HG02943 (cell line): ENCODE measurements around the gene CTNNBL1.

Experiments used
- ATAC-seq: cut with Tn5 transposase; IDR thresholded peaks from one replicate; pipeline ENCODE4 v1.9.1; 2021; ENCODE audit warnings: mild to moderate bottlenecking, low read depth, moderate library complexity; ENCODE audit not compliant: unreplicated experiment

CTNNBL1 gene

GRCh38 chr20:37807471-37808232 lies 113.8 kb downstream of the CTNNBL1 start:
- no peak for ATAC-seq

DNA sequence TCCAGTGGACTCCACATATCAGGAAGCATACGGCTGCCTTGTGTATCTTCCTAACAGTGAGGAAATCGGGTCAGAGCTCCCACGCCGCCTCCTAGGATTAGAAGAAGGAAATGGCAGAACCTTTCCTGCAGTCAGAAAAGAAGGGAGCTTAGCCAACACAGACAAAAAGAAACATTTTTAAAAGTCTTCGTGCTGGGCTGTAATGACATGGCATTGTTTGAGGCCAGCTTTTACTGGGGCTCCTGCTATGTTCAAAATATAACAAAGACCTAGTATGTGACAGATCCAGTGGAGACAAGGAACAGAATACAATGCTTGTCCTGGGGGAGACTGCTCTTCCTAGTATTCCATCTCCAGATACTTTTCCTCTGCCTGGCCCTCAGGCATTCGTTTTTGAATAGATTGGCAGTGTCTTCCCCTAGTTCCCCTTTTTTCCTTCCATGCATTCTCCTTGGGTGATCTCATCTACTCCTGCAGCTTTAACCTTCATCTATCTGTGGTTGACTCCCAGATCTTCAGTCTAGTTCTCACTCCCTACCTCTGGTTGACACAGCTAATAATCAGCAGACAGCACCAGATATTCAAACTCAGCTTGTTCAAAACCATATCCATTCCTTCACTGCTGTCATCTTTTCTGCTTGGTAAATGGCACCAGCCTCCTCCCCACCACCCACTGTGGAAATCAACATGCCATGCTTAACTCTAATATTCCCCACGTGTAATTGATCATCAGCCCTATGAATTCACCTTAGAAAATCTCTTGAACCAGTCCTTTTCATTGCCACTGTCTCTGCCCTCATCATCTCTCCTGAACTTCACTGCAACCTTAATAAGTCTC lies 114.6 kb downstream of the CTNNBL1 start:
- ATAC-seq, result no peak

DNA sequence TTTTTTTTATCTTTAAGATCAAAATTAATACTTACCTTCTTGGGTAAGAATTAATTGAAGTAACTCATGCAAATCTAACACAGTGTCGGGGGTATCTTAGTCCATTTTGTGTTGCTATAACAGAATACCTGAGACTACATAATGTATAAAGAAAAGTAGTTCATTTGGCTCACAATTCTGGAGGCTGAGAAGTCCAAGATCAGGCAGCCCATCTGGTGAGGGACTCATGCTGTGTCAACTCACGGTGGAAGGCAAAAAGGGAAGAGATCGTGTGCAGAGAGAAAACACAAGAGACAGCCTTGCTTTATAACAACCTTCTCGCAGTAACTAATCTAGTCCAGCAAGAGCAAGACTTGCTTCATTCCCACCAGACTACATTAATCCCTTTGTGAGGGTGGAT lies 116.2 kb downstream of the CTNNBL1 start:
- ATAC-seq, result no peak

- no peak for ATAC-seq
Measured at GRCh38 chr20:37816003-37816402, 122.2 kb downstream of the CTNNBL1 start.

DNA sequence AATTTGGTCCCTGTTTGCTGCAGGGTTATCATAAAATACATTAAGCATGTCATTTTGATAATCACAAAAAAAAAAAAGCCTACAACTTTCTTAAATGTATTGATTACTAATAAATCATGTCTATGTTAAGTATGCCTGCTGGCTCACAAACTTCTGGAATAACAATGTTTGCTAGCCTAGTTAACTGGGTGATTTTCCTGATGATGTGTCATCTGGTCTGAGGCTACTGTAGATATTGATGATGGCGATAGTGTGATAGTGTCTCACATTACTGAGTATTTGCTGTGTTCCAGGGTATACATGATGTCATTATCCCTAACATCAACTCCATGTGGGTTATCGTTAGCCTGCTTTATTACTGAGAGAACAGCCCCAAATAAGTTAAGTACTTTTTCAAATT lies 122.9 kb downstream of the CTNNBL1 start:
- no peak for ATAC-seq

DNA sequence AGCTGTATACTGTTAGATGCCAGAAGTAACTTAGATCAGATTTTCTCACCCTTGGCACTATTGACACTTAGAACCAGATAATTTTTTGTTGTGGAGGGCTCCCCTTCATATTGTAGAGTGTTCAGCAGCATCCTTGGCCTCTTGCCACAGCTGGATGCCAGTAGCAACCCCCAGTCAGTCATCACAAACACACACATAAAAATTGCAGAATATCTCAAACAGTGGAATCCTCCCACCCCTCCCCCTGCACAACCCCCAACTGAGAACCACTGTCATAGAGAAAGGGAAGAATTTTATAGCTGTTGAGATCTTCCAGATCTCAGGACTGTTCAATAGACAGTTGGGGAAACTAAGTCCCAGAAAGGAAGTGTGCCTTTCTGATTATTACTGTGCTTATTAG lies 127.9 kb downstream of the CTNNBL1 start:
- ATAC-seq, result no peak

DNA sequence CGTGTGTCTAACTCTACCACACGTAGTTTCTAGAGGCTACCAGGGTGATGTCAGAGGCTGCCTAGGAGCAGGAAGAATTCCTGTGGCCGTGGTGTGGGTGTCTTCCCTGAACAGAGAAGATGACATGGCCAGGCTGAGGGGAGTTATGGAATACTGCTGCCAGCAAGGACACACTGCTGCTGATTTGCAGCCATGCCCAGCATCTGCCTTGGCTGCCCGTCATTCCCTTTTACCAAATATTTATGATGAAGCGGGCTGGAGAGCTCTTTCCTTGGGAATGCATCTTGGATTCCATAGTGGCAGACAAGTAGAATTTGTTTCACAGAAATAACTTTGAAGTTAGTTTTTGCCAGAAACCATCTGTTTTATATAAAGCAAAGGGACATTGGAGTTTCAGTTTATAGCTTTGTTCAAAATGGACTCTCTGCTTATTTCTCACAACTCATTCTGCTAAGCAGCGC lies 128.3 kb downstream of the CTNNBL1 start:
- ATAC-seq, result no peak

DNA sequence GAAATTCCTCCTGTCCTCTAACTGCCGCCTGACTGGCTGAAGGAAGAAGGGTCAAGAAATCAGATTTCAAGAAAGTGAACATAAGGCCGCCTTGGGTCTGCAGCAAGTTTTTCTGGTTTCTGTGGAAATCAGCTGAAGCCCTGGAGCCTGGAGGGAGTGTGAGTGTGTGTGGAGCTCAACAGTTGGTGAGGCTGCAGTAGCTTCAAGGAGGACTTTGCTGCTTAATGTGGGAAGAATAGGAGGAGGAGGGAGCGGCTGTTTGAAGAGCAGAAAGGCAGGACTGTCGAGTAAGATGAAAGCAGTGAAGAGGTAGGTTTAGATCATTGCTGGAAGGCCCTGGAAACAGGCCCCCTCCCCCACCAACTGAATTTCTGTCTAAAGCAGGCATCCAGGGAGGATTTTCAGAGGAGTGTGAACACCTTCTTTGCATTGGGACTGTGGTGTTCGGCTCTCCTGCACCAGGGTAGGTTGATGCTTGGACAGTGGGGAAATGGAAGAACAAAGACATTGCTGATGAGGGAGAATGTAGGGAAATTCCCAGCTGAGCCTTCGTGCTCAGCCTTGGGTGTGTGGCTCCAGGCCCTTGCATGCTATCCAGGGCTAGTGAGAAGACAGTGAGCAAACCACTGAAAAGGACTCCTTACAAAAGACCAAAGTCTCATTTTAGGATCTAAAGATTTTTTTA lies 129.6 kb downstream of the CTNNBL1 start:
- no peak for ATAC-seq

GRCh38 chr20:37827605-37828004 lies 133.8 kb downstream of the CTNNBL1 start:
- no peak for ATAC-seq

GRCh38 chr20:37828684-37829083 lies 134.9 kb downstream of the CTNNBL1 start:
- no peak for ATAC-seq

DNA sequence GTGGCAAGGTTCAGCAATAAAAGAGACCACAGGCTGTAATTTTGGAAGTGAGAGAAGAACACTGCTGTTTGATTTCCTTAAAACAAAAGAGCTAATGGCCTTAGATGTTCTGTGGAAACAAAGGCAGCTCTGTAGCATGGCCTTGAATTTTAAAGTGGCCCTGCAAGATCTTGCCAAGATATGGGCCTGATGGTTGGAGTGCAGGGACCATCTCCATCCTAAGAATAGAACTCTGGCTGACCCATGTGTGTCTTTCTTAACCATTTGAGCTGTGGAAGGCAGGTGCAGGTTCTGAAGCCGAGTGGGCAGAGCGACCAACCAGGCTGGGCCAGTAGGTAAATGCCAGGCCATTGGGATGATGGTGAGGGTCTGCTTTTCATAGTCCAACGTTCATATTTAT lies 135.3 kb downstream of the CTNNBL1 start:
- ATAC-seq, result no peak

DNA sequence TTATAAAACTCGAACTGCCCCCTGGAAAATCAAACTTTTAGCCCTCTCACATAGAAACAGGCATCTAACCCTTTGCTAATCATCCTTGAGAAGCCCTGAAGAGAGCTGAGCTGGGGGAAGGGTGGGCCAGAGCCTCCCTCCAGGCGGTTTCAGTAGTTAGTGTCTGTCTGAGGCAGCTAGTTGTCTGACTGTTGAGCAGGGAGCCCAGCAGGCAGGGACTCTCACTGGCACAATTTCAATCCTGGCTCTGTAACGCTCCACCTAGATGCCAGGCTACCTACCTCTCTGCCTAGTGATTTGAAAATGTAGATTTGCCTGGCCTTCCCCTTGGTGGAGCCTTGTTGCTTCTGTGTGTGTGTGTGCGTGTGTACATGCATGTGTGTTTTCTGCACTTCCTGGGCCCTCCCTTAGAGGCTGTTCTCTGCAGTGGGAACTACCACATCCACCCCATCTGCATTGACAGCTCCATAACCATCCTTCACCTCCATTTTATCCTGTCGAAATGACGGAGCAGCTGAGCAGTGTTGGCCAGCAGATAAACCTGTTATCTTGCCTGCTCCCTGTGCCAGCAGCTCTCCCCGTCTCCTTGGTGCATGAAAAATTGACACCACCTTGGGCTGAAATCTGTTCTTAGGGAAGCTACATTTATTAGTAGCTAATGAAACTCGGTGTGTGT lies 139.5 kb downstream of the CTNNBL1 start:
- ATAC-seq, result no peak

DNA sequence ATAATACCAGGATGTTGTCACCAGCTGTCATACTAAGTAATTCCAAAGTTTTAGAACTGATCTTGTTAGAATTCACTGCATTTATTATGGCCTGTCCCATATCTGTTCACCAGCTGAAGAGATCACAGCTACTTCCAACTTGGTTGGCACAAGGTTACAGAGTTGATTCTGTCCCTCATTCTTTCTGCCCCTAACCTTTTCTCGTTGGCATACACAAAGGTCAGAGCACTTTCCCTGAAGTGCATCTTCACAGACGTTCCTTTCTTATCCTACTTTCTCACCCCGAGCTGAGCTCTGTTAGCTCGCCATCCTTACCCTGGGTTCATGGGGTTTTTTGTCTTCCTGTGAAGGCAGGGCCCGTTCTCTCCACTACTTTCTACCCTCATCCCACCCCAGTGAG lies 143.1 kb downstream of the CTNNBL1 start:
- no peak for ATAC-seq

DNA sequence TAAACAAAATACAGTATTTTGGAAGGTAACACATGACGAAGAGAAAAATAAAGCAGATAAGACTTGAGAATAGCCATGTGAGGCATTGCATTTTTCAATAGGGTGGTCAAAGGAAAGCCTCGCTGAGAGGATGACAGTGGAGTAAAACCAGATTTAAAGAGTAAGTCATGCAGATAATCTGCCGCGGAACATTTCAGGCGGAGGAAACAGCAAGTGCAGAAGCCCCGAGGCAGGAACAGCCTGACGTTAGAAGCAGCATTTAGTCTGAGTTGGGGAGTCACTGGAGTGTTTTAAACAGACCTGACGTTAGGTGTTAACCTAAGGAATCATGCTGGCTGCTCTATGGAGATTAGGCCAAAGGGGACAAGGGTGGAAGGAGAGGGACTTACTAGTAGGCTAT lies 144.1 kb downstream of the CTNNBL1 start:
- no peak for ATAC-seq

- ATAC-seq, result no peak
Measured at GRCh38 chr20:37838769-37839431, 145.1 kb downstream of the CTNNBL1 start.

GRCh38 chr20:37839432-37839827 lies 145.6 kb downstream of the CTNNBL1 start:
- no peak for ATAC-seq

DNA sequence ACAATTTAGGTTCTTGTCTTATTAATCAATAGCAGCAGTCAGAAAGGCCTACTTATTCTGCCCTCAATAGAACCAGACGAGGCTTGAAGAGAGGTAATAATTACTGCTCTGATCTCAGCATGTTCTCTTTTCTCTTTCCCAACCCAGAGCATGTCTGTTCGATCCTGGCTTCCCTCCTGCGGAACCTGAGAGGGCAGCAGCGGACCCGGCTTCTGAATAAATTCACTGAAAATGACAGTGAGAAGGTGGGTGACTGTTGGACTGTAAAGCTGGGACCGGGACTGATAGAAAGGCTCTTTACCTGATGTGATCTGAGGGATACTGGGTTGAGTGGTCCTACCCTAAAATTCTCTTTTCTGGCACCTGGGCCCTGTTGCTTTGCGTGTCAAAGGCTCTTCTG lies 146.1 kb downstream of the CTNNBL1 start:
- no peak for ATAC-seq

DNA sequence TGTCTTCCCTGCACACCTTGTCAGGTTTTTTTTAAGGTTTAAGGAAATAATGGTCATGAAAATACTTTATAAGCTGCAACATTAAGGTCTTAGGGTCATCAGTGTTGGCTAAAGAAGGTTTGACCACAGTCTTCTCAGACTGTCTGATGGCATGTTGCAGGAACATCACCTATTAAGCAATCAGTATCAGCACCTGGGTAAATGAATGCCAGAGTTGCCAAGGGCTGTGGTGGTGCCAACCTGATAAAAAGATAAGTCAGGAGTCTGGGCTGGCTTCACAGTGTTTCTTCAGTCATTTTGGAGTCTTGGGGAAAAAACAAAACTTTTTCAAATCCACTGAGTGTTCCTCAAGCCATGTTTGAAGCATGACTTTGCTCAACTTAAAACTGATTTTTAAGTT lies 147.6 kb downstream of the CTNNBL1 start:
- no peak for ATAC-seq

- ATAC-seq, result no peak
Measured at GRCh38 chr20:37841971-37842370, 148.1 kb downstream of the CTNNBL1 start.

GRCh38 chr20:37845241-37845681 lies 151.4 kb downstream of the CTNNBL1 start:
- no peak for ATAC-seq
